Mesothelial cell of epicardium (in vitro differentiated cells): ENCODE measurements around the gene PRDM15. TPM values are rescaled to one million over a fixed set of nuclear protein-coding genes. Genes with fewer than 3 reads are reported as not detected.

Source experiments
- DNase-seq, 2 experiments: peaks; one replicate each; pipeline ENCODE4 v3.0.0; 2021; ENCODE audit warnings: low spot score in 2 of 2; ENCODE audit not compliant: unreplicated experiment in 2 of 2
- H3K27ac Mint-ChIP-seq: 2 replicates; pipeline ENCODE4 v1.8.0; 2021; ENCODE audit warnings: mixed read lengths
- H3K27me3 Mint-ChIP-seq: 2 replicates; pipeline ENCODE4 v1.8.0; 2021; ENCODE audit warnings: low read depth, mixed read lengths
- H3K36me3 Mint-ChIP-seq: 2 replicates; pipeline ENCODE4 v1.8.0; 2021; ENCODE audit warnings: mixed read lengths
- H3K4me1 Mint-ChIP-seq: 2 replicates; pipeline ENCODE4 v1.8.0; 2021; ENCODE audit warnings: mixed read lengths
- H3K4me3 Mint-ChIP-seq: 2 replicates; pipeline ENCODE4 v1.8.0; 2021; ENCODE audit warnings: mild to moderate bottlenecking, moderate library complexity, mixed read lengths
- H3K9me3 Mint-ChIP-seq: 2 replicates; pipeline ENCODE4 v1.8.0; 2021; ENCODE audit warnings: mixed read lengths
- total RNA-seq: library from RNA; stranded (reverse); gene quantifications from 3 replicates; pipeline ENCODE4 v1.2.1, GENCODE V29; 2021
- TF ChIP-seq, protein P1 (sequence below): fragments of 200-600 bp; sonication (generic); IDR thresholded peaks from one replicate; pipeline ENCODE4 v1.5.0; 2021; ENCODE audit warnings: antibody characterized with exemption; ENCODE audit not compliant: unreplicated experiment

Gene PRDM15
- total RNA-seq, 1 donor from 2014 or later, result 12.0 TPM

DNA sequence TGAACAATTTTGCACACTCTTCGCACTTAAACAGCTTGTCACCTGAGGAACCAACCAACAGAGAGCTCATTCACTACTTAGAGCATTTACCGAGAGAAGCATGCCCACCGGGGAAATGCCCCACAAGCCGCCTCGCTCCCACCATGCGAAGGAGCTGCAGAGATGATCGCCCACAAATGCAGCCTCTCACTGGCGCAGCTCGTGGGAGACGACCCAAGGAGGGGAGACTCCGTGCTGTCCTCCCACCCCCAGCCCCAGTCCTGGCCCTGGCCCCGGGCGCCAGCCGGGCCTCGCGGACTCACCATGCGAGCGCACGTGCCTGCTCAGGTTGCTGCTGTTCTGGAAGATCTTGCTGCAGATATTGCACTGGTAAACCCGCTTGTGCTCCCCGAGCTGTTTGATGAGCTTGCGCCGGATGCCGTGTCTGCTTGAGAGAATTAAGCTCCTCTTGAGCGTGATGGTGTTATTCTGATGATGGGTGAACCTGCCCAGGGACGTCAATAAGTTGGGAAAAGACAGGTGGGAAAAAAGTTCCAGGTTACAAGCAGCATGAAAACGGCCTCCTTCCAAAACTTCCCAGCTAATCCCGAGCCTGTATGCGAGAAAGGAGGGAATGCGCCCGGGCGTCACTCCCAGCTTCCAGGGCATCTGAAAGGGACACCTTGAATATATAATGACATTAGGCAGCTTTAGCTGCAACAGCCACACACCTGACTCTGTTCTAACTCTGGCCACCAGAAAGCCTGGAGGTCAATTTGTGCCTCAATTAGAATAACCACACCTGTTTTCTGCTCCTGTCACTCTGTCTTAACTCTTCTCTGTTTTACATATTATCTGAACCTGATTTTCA is 42.8 kb downstream of the PRDM15 start:
- H3K36me3 Mint-ChIP-seq, result peaks cover 35% of the 10 kb centered on the region
- no peaks in the 10 kb centered on the region for H3K4me1 Mint-ChIP-seq
- DNase-seq, result no peak
- H3K27ac Mint-ChIP-seq, result no peak overlapping the region
- H3K27me3 Mint-ChIP-seq, result no peaks in the 10 kb centered on the region
- TF ChIP-seq, protein P1, sequence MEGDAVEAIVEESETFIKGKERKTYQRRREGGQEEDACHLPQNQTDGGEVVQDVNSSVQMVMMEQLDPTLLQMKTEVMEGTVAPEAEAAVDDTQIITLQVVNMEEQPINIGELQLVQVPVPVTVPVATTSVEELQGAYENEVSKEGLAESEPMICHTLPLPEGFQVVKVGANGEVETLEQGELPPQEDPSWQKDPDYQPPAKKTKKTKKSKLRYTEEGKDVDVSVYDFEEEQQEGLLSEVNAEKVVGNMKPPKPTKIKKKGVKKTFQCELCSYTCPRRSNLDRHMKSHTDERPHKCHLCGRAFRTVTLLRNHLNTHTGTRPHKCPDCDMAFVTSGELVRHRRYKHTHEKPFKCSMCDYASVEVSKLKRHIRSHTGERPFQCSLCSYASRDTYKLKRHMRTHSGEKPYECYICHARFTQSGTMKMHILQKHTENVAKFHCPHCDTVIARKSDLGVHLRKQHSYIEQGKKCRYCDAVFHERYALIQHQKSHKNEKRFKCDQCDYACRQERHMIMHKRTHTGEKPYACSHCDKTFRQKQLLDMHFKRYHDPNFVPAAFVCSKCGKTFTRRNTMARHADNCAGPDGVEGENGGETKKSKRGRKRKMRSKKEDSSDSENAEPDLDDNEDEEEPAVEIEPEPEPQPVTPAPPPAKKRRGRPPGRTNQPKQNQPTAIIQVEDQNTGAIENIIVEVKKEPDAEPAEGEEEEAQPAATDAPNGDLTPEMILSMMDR, result no peak
- peaks cover 12% of the 10 kb centered on the region for H3K9me3 Mint-ChIP-seq
- no peak overlapping the region for H3K4me3 Mint-ChIP-seq

DNA sequence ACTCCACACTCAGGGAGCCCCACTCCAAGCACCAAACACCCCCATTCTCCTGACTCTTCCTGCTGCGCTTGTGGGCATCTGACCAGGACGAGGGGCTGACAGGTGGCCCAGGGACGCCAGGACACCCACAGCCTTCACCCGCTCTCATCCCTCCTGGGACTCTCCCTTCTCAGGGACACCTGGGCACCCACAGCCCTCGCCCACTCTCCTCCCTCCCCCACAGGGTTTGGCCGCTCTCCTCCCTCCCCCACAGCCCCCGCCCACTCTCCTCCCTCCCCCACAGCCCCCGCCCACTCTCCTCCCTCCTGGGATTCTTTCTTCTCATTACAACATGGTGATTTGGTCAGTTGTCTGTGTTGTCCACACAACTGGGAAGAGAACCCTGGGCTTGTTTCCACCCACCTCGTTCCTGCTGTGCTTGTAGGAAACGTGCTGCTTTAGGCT is 43.4 kb downstream of the PRDM15 start:
- TF ChIP-seq, protein P1, result no peak
- Mint-ChIP-seq H3K9me3 (peaks cover 5% of the 10 kb centered on the region), H3K36me3 (peaks cover 28% of the 10 kb centered on the region), H3K27me3 (no peaks in the 10 kb centered on the region), H3K4me1 (no peaks in the 10 kb centered on the region), H3K4me3 (no peak overlapping the region), H3K27ac (no peak overlapping the region)
- no peak for DNase-seq

DNA sequence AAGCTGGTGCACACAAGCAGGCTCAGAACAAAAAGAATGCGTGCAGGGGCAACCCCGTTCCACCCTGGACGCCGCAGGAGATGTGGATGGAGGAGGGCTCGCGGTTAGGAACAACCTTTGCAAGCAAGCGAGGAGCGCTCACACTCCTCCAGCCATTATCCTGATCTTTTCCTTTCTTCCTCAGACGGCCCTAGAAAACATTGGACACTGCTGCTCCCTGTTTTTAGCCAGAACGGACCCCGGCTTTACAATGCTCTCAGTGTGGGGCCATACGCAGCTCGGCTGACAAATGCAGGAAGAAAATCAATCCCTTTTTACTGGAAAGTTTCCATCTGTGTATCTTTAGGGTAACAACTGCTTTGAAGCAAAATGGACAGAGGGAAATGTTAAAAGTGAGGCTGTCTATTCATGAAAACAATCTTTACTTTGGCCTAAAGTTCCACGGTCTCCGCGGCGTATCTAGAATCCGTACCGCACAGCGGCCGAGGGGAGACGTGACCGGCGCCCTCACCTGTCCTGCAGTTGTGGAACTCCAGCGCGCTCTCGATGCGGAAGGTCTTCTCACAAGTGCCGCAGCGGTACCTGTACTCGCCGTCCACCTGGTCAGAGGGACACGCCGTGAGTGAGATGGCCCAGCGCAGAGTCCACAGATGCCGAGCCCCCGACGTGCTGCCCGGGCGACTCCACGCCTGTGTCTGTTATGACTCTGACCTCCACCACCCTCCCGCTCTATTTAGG is 44.0 kb downstream of the PRDM15 start:
- Mint-ChIP-seq H3K27ac (no peak overlapping the region), H3K36me3 (peaks cover 24% of the 10 kb centered on the region), H3K4me3 (no peak overlapping the region), H3K9me3 (no peaks in the 10 kb centered on the region), H3K27me3 (no peaks in the 10 kb centered on the region), H3K4me1 (no peaks in the 10 kb centered on the region)
- TF ChIP-seq, protein P1, result no peak
- DNase-seq, result no peak

DNA sequence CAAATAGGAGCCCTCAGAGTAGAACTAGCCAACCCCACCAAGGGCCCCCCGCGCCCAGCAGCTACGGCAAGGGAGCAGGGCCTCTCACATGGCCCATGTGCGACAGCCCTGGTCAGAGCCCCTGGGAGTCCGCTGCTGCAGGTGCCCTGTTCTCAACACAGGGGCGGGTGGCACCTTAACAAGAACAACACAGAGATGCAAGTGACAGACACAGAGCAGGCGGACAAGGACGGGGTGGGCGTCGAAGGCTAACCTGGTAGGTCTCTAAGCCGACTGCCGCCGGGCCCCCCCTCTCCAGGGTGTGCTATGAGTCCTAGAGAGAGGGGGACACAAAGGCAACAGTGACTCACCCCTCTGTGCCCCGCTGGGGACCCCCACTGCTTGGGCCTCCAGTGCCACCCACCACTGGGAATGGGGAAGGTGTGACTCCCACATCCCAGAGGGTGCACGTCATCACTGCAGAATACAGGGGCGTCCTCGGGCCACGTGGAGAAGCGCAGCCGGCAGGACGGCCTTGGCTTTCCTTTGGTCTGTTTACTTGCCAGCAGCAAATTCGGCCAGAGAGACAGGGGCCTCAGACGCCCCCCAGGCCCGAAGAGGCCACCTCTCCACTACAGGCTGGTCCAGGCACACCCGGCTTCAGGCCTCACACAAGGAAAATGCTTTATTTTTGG is 44.8 kb downstream of the PRDM15 start:
- DNase-seq, result no peak
- Mint-ChIP-seq H3K36me3 (peaks cover 20% of the 10 kb centered on the region), H3K4me3 (no peak overlapping the region), H3K9me3 (no peaks in the 10 kb centered on the region), H3K27ac (no peak overlapping the region), H3K27me3 (no peaks in the 10 kb centered on the region), H3K4me1 (no peaks in the 10 kb centered on the region)
- TF ChIP-seq, protein P1, result no peak

DNA sequence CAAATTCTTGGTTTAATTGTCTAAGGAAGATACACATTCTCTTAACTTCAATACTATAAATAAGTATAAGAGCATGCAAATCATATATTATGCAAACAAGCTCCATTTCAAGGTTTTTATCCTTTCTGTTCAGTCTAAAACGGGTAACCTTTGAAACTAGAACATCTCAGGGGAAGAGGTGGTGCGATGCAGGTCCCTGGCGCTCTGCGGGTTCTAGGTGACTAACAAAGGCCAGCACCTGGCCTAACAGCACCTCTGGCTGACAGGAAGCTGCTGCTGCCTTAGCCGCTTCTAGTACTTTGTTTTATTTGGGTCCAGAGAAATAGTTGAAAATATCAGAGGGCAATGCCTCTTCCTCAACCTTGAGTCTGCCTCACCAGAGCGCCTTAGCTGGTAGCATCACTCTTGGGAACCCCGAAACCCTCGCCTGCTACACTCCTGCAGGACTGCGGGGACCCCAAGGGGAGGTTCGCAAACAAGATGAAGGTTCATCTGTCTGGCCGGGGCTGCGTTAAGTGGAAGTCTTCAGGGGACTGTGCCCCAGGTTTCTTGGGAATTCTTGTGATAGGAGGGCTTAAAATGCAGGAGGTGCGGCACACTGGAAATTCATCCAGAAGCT is 45.5 kb downstream of the PRDM15 start:
- H3K4me3 Mint-ChIP-seq, result no peak overlapping the region

More for the DNA sequence above, 45.5 kb downstream of the PRDM15 start:
- Mint-ChIP-seq H3K36me3 (peaks cover 16% of the 10 kb centered on the region), H3K27me3 (no peaks in the 10 kb centered on the region), H3K9me3 (no peaks in the 10 kb centered on the region), H3K27ac (no peak overlapping the region), H3K4me1 (no peaks in the 10 kb centered on the region)
- no peak for DNase-seq
- TF ChIP-seq, protein P1, result no peak
